Hepatocyte (in vitro differentiated cells): ENCODE measurements around the gene PAMR1.

Source experiments
- EZH2 ChIP-seq: fragments of 200-600 bp; sonication (generic); IDR thresholded peaks from 2 replicates; pipeline ENCODE4 v1.6.1; 2016; ENCODE audit warnings: antibody characterized with exemption, mild to moderate bottlenecking, borderline replicate concordance
- EZH2phosphoT487 ChIP-seq: fragments of 200-600 bp; sonication (generic); IDR thresholded peaks from one replicate; pipeline ENCODE4 v1.6.1; 2018; ENCODE audit warnings: antibody characterized with exemption, mild to moderate bottlenecking, low read depth, moderate library complexity; ENCODE audit not compliant: unreplicated experiment, severe bottlenecking
- TF ChIP-seq, protein P1 (sequence below): fragments of 200-600 bp; sonication (generic); IDR thresholded peaks from 2 replicates; pipeline ENCODE4 v1.5.1; 2016; ENCODE audit warnings: antibody characterized with exemption, mild to moderate bottlenecking; ENCODE audit not compliant: poor library complexity

DNA sequence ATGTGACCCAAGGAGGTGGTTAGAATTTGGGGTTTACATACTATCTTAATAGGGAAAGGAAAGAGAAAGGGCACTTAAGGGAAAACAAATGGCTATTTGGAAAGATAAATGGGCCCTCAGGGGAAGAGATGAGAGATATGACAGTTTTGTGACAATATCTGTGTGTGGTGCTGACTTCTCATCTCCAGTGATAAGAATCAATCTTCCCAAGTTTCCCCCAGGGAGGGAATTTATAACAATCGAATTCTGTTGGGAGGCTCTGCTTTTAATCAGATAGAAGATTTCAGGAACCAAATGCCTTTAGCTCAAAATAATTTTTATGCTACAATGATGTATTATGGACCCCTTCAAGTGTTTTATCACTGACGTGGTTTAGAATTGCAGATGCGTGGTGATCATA is 46.3 kb upstream of the PAMR1 start:
- TF ChIP-seq, protein P1, sequence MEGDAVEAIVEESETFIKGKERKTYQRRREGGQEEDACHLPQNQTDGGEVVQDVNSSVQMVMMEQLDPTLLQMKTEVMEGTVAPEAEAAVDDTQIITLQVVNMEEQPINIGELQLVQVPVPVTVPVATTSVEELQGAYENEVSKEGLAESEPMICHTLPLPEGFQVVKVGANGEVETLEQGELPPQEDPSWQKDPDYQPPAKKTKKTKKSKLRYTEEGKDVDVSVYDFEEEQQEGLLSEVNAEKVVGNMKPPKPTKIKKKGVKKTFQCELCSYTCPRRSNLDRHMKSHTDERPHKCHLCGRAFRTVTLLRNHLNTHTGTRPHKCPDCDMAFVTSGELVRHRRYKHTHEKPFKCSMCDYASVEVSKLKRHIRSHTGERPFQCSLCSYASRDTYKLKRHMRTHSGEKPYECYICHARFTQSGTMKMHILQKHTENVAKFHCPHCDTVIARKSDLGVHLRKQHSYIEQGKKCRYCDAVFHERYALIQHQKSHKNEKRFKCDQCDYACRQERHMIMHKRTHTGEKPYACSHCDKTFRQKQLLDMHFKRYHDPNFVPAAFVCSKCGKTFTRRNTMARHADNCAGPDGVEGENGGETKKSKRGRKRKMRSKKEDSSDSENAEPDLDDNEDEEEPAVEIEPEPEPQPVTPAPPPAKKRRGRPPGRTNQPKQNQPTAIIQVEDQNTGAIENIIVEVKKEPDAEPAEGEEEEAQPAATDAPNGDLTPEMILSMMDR = no peak
- no peak for TF ChIP-seq EZH2
- no peak for TF ChIP-seq EZH2phosphoT487
